ENCODE results near the gene WDR86.
A peak's percentile ranks its signal among the peaks of the same experiment; 100 is the strongest.

WDR86 gene

GRCh38 chr7:151351027-151351426 is 58.8 kb downstream of the WDR86 start:
- CTCF ChIA-PET = interaction anchor here (0.6 to 2.4 kb wide), 7 partner anchors 10 to 87 kb away, joined by 3 to 25 read pairs (median 3); partner anchors contain the start of gene NUB1
- POLR2A ChIA-PET = no interaction called here
- peak; percentile 49 for DNase-seq (ENCODE audit: extremely low spot score)
- no peak for TF ChIP-seq TARDBP (IDR thresholded peaks at IDR 0.05)
- no peak for TF ChIP-seq SP1 (IDR thresholded peaks at IDR 0.05)
- TF ChIP-seq ELF4 (IDR thresholded peaks at IDR 0.05) = no peak

GRCh38 chr7:151349507-151349853 is 60.4 kb downstream of the WDR86 start:
- CTCF ChIA-PET = interaction anchor here (1.6 to 2.4 kb wide), 2 partner anchors 8 to 33 kb away, joined by 8 to 25 read pairs; partner anchors contain the start of gene NUB1
- POLR2A ChIA-PET = interaction anchor here (1.3 kb wide), 1 partner anchor 35 kb away, joined by 3 read pairs; no protein-coding TSS in a partner anchor
- no peak for TF ChIP-seq SP1 (IDR thresholded peaks at IDR 0.05)
- no peak for TF ChIP-seq ZNF384 (IDR thresholded peaks at IDR 0.05)
- no peak for TF ChIP-seq FOXA1 (IDR thresholded peaks at IDR 0.05)
- no peak for TF ChIP-seq ELF4 (IDR thresholded peaks at IDR 0.05)
- TF ChIP-seq BHLHE40 (IDR thresholded peaks at IDR 0.05; ENCODE audit: borderline replicate concordance) = no peak
- TF ChIP-seq TARDBP (IDR thresholded peaks at IDR 0.05) = no peak
- no peak for TF ChIP-seq ARNT (IDR thresholded peaks at IDR 0.05)
- DNase-seq (ENCODE audit: extremely low spot score) = no peak

GRCh38 chr7:151348970-151349369 is 60.9 kb downstream of the WDR86 start:
- DNase-seq (ENCODE audit: extremely low spot score) = no peak
- POLR2A ChIA-PET = no interaction called here

GRCh38 chr7:151347200-151347599 is 62.6 kb downstream of the WDR86 start:
- no peak for TF ChIP-seq CTBP1 (IDR thresholded peaks at IDR 0.05; ENCODE audit: borderline replicate concordance)
- no peak for TF ChIP-seq NFRKB (IDR thresholded peaks at IDR 0.05)
- TF ChIP-seq ELF4 (IDR thresholded peaks at IDR 0.05) = no peak
- no peak for TF ChIP-seq SUZ12 (IDR thresholded peaks at IDR 0.05)
- TF ChIP-seq SP1 (IDR thresholded peaks at IDR 0.05) = no peak
- no peak for TF ChIP-seq FOXM1 (IDR thresholded peaks at IDR 0.05; ENCODE audit: borderline replicate concordance)
- TF ChIP-seq ARNT (IDR thresholded peaks at IDR 0.05) = no peak
- no peak for TF ChIP-seq FOXK2 (IDR thresholded peaks at IDR 0.05)
- no peak for TF ChIP-seq TARDBP (IDR thresholded peaks at IDR 0.05)
- no peak for TF ChIP-seq HDGF (IDR thresholded peaks at IDR 0.05; ENCODE audit: borderline replicate concordance)
- no peak for TF ChIP-seq L3MBTL2 (conservative IDR thresholded peaks at IDR 0.05)
- TF ChIP-seq PKNOX1 (IDR thresholded peaks at IDR 0.05) = no peak
- no peak for TF ChIP-seq LEF1 (IDR thresholded peaks at IDR 0.05; ENCODE audit: borderline replicate concordance)
- TF ChIP-seq FOXA1 (IDR thresholded peaks at IDR 0.05) = no peak
- no peak for TF ChIP-seq ZNF384 (IDR thresholded peaks at IDR 0.05)
- ChIA-PET POLR2A (no interaction called here), CTCF (interaction anchor here (1.0 kb wide), 1 partner anchor 32 kb away, joined by 5 read pairs; no protein-coding TSS in a partner anchor)
- no peak for DNase-seq (ENCODE audit: extremely low spot score)

More at GRCh38 chr7:151348970-151349369, 60.9 kb downstream of the WDR86 start:
- CTCF ChIA-PET = no interaction called here
- no peak for TF ChIP-seq SP1 (IDR thresholded peaks at IDR 0.05)
- no peak for TF ChIP-seq CTBP1 (IDR thresholded peaks at IDR 0.05; ENCODE audit: borderline replicate concordance)
- no peak for TF ChIP-seq PKNOX1 (IDR thresholded peaks at IDR 0.05)
- TF ChIP-seq ARNT (IDR thresholded peaks at IDR 0.05) = no peak
- TF ChIP-seq ELF4 (IDR thresholded peaks at IDR 0.05) = no peak
- TF ChIP-seq FOXK2 (IDR thresholded peaks at IDR 0.05) = no peak
- no peak for TF ChIP-seq NFRKB (IDR thresholded peaks at IDR 0.05)
- no peak for TF ChIP-seq ZNF384 (IDR thresholded peaks at IDR 0.05)
- TF ChIP-seq HDGF (IDR thresholded peaks at IDR 0.05; ENCODE audit: borderline replicate concordance) = no peak

- CTCF ChIA-PET = interaction anchor here (0.6 kb wide), 1 partner anchor 33 kb away, joined by 3 read pairs; no protein-coding TSS in a partner anchor
- DNase-seq (ENCODE audit: extremely low spot score) = no peak
- POLR2A ChIA-PET = no interaction called here
- TF ChIP-seq ELF4 (IDR thresholded peaks at IDR 0.05) = no peak
- no peak for TF ChIP-seq ZNF384 (IDR thresholded peaks at IDR 0.05)
- no peak for TF ChIP-seq BHLHE40 (IDR thresholded peaks at IDR 0.05; ENCODE audit: borderline replicate concordance)
- no peak for TF ChIP-seq FOXM1 (IDR thresholded peaks at IDR 0.05; ENCODE audit: borderline replicate concordance)
- no peak for TF ChIP-seq L3MBTL2 (conservative IDR thresholded peaks at IDR 0.05)
- TF ChIP-seq SP1 (IDR thresholded peaks at IDR 0.05) = no peak
Observed at GRCh38 chr7:151346470-151346769, 63.4 kb downstream of the WDR86 start.

GRCh38 chr7:151345576-151346469 is 64.0 kb downstream of the WDR86 start:
- ChIA-PET CTCF (interaction anchor here (0.6 kb wide), 1 partner anchor 32 kb away, joined by 3 read pairs; no protein-coding TSS in a partner anchor), POLR2A (no interaction called here)
- TF ChIP-seq BHLHE40 (IDR thresholded peaks at IDR 0.05; ENCODE audit: borderline replicate concordance) (no peak), L3MBTL2 (conservative IDR thresholded peaks at IDR 0.05) (no peak), ZNF384 (IDR thresholded peaks at IDR 0.05) (no peak), PKNOX1 (IDR thresholded peaks at IDR 0.05) (no peak), FOXK2 (IDR thresholded peaks at IDR 0.05) (no peak), SUZ12 (IDR thresholded peaks at IDR 0.05) (no peak), ARNT (IDR thresholded peaks at IDR 0.05) (no peak), FOXM1 (IDR thresholded peaks at IDR 0.05; ENCODE audit: borderline replicate concordance) (no peak), LEF1 (IDR thresholded peaks at IDR 0.05; ENCODE audit: borderline replicate concordance) (no peak), NFRKB (IDR thresholded peaks at IDR 0.05) (no peak), TARDBP (IDR thresholded peaks at IDR 0.05) (no peak), FOXA1 (IDR thresholded peaks at IDR 0.05) (no peak), SP1 (IDR thresholded peaks at IDR 0.05) (no peak), HDGF (IDR thresholded peaks at IDR 0.05; ENCODE audit: borderline replicate concordance) (no peak), ELF4 (IDR thresholded peaks at IDR 0.05) (no peak), CTBP1 (IDR thresholded peaks at IDR 0.05; ENCODE audit: borderline replicate concordance) (no peak)
- no peak for DNase-seq (ENCODE audit: extremely low spot score)

Data from HEK293T (cell line).